Measurements from ENCODE around the gene METTL5.
"Not testable (repeated sequence)": the region's sequence is repeated elsewhere in the genome, so short reads cannot be mapped to it uniquely, and the experiment has no call there.

The METTL5 gene

DNA sequence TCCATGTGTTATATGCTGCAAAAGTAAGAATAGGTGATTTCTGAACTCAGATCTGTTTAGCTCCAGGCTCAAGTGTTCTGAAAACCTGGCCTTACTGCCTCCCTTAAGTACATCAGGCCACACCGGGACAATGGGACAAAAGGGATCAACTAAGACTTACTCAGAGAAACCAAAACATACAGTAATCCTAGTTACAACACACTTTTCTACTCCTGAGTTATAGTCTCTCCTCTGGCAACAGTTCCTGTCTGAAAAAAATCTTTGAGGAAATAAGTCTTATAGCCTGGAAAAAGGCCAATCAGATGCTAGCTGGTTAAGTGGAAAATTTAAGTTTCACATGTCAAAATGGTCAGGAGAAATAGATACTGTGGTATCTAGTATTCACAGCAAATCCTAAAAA, 5.6 kb downstream of the METTL5 start:
- in situ Hi-C loops (cut with MboI; ENCODE audit: low sequenced_read_pairs, unreplicated experiment), result no loop called here
- TF ChIP-seq, protein P1, sequence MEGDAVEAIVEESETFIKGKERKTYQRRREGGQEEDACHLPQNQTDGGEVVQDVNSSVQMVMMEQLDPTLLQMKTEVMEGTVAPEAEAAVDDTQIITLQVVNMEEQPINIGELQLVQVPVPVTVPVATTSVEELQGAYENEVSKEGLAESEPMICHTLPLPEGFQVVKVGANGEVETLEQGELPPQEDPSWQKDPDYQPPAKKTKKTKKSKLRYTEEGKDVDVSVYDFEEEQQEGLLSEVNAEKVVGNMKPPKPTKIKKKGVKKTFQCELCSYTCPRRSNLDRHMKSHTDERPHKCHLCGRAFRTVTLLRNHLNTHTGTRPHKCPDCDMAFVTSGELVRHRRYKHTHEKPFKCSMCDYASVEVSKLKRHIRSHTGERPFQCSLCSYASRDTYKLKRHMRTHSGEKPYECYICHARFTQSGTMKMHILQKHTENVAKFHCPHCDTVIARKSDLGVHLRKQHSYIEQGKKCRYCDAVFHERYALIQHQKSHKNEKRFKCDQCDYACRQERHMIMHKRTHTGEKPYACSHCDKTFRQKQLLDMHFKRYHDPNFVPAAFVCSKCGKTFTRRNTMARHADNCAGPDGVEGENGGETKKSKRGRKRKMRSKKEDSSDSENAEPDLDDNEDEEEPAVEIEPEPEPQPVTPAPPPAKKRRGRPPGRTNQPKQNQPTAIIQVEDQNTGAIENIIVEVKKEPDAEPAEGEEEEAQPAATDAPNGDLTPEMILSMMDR (IDR thresholded peaks at IDR 0.05; ENCODE audit: borderline replicate concordance, control extremely low read depth, extremely low read depth, insufficient read depth, missing control alignments), result no peak
- DNase-seq (ENCODE audit: low spot score), result no peak

DNA sequence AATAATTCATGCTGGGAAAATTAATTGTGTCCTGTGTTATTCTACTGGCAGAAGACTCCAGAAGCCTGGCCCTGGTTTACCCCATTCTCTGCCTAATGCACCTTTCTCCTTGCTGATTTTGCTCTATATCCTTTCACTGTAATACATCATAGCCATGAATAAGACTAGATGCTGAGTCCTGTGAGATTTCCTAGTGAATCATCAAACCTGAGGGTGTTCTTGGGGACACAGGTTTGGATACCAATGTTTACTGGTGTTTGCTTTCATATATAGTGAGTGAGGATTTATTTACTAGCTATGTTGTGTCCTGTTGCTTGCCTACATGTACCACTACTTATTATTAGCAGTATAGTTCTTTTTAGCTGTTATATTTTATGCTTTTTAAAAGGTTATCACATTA, 6.5 kb downstream of the METTL5 start:
- TF ChIP-seq, protein P1 (IDR thresholded peaks at IDR 0.05; ENCODE audit: borderline replicate concordance, control extremely low read depth, extremely low read depth, insufficient read depth, missing control alignments), result no peak
- no peak for DNase-seq (ENCODE audit: low spot score)
- in situ Hi-C loops (cut with MboI; ENCODE audit: low sequenced_read_pairs, unreplicated experiment), result no loop called here

DNA sequence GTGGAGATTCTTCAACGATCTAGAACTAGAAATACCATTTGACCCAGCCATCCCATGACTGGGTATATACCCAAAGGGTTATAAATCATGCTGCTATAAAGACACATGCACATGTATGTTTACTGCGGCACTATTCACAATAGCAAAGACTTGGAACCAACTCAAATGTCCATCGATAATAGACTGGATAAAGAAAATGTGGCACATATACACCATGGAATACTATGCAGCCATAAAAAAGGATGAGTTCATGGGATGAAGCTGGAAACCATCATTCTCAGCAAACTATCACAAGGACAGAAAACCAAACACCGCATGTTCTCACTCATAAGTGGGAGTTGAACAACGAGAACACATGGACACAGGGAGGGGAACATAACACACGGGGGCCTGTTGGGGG, 7.3 kb downstream of the METTL5 start:
- DNase-seq (ENCODE audit: low spot score); in situ Hi-C loops (cut with MboI; ENCODE audit: low sequenced_read_pairs, unreplicated experiment): not testable (repeated sequence)

DNA sequence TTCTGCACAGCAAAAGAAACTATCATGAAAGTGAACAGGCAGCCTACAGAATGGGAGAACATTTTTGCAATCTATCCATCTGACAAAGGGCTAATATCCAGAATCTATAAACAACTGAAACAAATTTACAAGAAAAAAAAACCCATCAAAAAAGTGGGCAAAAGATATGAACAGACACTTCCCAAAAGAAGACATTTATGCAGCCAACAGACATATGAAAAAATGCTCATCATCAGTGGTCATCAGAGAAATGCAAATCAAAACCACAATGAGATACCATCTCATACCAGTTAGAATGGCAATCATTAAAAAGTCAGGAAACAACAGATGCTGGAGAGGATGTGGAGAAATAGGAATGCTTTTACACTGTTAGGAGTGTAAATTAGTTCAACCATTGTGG, 7.7 kb downstream of the METTL5 start:
- in situ Hi-C loops (cut with MboI; ENCODE audit: low sequenced_read_pairs, unreplicated experiment); DNase-seq (ENCODE audit: low spot score): not testable (repeated sequence)

DNA sequence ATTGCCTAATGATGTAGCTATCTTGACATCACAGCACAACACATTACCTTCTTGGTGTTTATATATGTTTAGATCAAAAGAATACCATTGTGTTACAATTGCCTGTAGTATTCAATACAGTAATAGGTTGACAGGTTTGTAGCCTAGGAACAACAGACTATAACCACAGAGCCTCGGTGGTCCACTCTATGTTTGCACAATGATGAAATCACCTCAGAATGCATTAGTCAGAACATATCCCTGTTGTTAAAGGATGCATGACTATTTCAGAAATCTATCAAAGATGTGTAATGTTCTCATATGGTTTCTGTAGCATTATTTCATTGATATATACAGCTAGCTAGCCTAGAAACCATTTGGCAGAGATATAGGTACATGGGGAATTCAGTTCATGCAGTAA, 8.9 kb downstream of the METTL5 start:
- TF ChIP-seq, protein P1 (IDR thresholded peaks at IDR 0.05; ENCODE audit: borderline replicate concordance, control extremely low read depth, extremely low read depth, insufficient read depth, missing control alignments), result no peak
- in situ Hi-C loops (cut with MboI; ENCODE audit: low sequenced_read_pairs, unreplicated experiment), result no loop called here
- DNase-seq (ENCODE audit: low spot score), result no peak

DNA sequence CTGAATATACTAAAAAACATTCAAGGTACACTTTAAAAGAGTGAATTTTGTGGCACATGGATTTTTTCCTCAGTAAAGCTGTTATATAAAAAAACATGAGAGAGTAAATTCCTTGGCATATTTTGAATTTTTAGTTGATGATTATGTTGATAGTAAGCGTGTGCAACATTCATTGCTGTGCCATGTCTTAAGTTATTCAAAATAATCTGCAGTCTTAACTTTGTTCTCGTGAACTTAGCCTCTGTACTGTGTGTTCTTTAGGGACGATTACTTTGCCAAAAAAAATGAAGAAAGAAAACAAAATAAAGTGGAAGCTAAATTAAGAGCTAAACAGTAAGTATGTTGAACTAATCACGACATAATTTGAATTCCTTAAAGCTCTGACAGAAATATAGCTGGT, 16.5 kb downstream of the METTL5 start:
- in situ Hi-C loops (cut with MboI; ENCODE audit: low sequenced_read_pairs, unreplicated experiment), result no loop called here
- TF ChIP-seq, protein P1 (IDR thresholded peaks at IDR 0.05; ENCODE audit: borderline replicate concordance, control extremely low read depth, extremely low read depth, insufficient read depth, missing control alignments), result no peak
- no peak for DNase-seq (ENCODE audit: low spot score)

DNA sequence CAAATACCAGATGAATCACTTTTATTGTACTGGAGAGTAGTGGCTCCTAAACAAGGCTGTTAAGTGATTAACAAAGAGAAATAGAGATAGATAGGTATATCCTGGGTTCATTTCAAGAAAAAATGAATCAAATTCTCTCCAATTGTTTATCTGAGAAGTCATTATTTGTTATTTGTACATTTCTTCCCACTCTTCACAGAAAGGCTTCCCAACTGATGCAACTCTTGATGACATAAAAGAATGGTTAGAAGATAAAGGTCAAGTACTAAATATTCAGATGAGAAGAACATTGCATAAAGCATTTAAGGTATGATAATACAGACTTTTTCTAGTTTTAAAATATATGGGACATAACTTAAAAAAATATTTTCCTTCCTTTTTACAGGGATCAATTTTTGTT, 18.1 kb downstream of the METTL5 start:
- in situ Hi-C loops (cut with MboI; ENCODE audit: low sequenced_read_pairs, unreplicated experiment), result no loop called here
- no peak for DNase-seq (ENCODE audit: low spot score)
- TF ChIP-seq, protein P1 (IDR thresholded peaks at IDR 0.05; ENCODE audit: borderline replicate concordance, control extremely low read depth, extremely low read depth, insufficient read depth, missing control alignments), result no peak

DNA sequence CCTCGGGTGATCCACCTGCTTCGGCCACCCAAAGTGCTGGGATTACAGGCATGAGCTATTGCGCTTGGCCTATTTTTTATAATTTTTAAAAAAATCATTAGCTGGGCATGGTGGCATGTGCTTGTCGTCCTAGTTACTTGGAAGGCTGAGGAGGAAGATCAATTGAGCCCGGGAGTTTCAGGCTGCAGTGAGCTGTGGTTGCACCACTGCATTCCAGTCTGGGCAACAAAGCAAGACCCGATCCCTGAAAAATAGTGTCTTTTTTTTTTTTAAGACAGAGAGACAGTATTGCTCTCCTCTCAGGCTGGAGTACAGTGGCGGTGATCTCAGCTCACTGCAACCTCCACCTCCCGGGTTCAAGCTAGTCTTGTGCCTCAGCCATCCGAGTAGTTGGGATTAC, 21.2 kb downstream of the METTL5 start:
- DNase-seq (ENCODE audit: low spot score), result no peak
- in situ Hi-C loops (cut with MboI; ENCODE audit: low sequenced_read_pairs, unreplicated experiment), result no loop called here
- TF ChIP-seq, protein P1 (IDR thresholded peaks at IDR 0.05; ENCODE audit: borderline replicate concordance, control extremely low read depth, extremely low read depth, insufficient read depth, missing control alignments), result no peak
